SK-N-MC (cell line): Measurements from ENCODE around the gene BHLHE40.

Experiments used
- DNase-seq: peaks from one replicate; pipeline ENCODE4 v3.0.0-alpha.2; 2011; ENCODE audit warnings: low read depth, low spot score
- H3K27ac ChIP-seq: fragments of 200-600 bp; sonication (generic); 2 replicates; pipeline ENCODE4 v1.5.1; 2016; ENCODE audit warnings: mixed run types
- H3K36me3 ChIP-seq: fragments of 200-600 bp; sonication (generic); 2 replicates; pipeline ENCODE4 v1.6.1; 2017; ENCODE audit warnings: antibody characterized with exemption, low read length, mixed read lengths; ENCODE audit not compliant: insufficient read depth
- H3K4me3 ChIP-seq: fragments of 200-600 bp; sonication (generic); 2 replicates; pipeline ENCODE4 v1.5.1; 2016
- H3K9ac ChIP-seq: fragments of 200-600 bp; sonication (generic); 2 replicates; pipeline ENCODE4 v1.8.0; 2017; ENCODE audit warnings: mixed run types, mixed read lengths; ENCODE audit not compliant: insufficient read length
- H3K9me3 ChIP-seq: fragments of 200-600 bp; sonication (generic); 2 replicates; pipeline ENCODE4 v1.6.1; 2017; ENCODE audit warnings: low read depth, mild to moderate bottlenecking, antibody characterized with exemption, low read length, moderate library complexity, mixed read lengths
- EZH2 ChIP-seq: fragments of 200-600 bp; sonication (generic); IDR thresholded peaks from one replicate; pipeline ENCODE4 v1.6.1; 2017; ENCODE audit warnings: antibody characterized with exemption
- FOXP2 ChIP-seq: optimal IDR thresholded peaks from 2 replicates; pipeline ENCODE3; 2011; ENCODE audit warnings: mild to moderate bottlenecking, moderate library complexity; ENCODE audit not compliant: insufficient read depth; ENCODE audit errors: extremely low read length, control extremely low read depth
- POLR2AphosphoS5 ChIP-seq: IDR thresholded peaks from 2 replicates; pipeline ENCODE4 v1.6.1; 2012; ENCODE audit warnings: mild to moderate bottlenecking, low read depth, low read length, borderline replicate concordance

Gene BHLHE40

DNA sequence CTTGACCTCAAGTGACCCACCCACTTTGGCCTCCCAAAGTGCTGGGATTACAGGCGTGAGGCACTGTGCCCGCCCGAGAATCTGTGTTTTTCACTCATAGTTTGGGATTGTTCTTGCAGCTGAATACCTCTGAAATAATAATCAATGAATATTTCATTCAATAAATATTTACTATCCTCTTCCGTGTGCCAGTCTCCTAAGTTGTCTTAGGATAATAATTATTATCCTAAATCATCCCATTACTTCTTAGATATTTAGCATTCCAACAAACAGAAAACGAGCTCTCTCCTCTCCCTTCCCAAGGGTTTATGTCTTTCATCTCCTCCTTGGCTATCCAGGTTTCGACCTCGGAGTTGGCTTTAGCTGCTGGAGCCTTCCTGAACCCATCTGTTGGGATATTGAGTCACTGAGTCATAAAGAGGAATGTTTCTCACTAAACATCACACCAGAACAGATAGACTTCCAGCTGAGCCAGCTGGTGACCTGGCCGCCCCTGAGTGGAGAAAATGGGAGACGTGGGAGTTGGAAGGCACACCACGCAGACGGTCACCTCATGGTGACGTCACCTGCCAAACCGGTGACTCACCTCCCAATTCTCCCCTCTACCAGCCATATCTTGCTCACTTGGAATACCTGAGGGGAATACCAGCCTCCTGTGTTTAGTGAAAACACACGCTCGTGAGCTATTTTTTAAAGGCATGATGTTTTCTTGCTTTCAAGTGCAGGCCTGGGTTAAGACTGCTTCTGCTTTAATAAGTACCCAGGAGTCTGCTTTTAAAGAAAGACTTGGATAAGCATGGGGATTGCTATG lies 43.9 kb downstream of the BHLHE40 start:
- Histone ChIP-seq H3K27ac (no peak overlapping the region), H3K9ac (no peak overlapping the region), H3K36me3 (no peaks in the 10 kb centered on the region), H3K9me3 (no peaks in the 10 kb centered on the region), H3K4me3 (no peak overlapping the region)
- no peak for DNase-seq
- no peak for TF ChIP-seq POLR2AphosphoS5
- TF ChIP-seq EZH2, result no peak
- TF ChIP-seq FOXP2, result no peak

DNA sequence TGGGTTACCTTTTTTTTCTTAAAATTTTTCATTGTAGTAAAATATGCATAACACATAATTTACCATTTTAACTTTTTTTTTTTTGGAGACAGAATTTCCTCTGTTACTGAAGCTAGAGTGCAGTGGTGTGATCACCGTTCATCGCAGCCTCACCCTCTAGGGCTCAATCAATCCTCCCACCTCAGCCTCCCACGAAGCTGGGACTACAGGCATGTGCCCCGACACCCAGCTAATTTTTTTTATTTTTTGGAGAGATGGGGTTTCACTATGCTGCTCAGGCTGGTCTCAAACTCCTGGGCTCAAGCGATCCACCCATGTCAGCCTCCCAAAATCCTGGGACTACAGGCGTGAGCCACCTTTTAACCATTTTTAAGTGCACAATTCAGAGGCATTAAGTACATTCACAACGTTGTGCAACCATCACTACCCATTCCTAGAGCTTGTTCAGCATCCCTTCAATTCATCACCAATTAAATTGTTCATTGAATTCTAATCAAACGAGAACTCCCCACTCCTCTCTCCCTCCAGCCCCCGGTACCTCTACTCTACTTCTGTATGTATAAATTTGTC lies 44.6 kb downstream of the BHLHE40 start:
- TF ChIP-seq EZH2 (no peak), POLR2AphosphoS5 (no peak), FOXP2 (no peak)
- no peaks in the 10 kb centered on the region for H3K9me3 ChIP-seq
- H3K27ac ChIP-seq, result no peak overlapping the region
- no peaks in the 10 kb centered on the region for H3K36me3 ChIP-seq
- no peak overlapping the region for H3K9ac ChIP-seq
- no peak overlapping the region for H3K4me3 ChIP-seq
- no peak for DNase-seq

DNA sequence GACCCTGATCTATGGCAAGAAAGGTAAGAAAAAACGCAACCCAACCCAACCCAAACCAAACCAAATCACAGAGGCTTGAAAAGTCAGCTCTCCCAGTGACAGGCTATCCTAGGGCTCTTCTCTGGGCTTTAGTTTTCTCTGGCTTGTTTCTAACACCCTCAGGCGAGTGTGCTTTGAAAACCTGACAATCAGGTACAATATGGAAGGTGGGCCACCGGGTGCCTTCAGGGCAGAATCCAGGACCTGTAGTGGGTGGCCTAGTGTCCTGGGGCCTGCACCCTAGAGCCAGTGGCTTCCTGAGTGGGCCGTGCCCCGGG lies 46.8 kb downstream of the BHLHE40 start:
- no peak for DNase-seq
- no peak for TF ChIP-seq FOXP2
- TF ChIP-seq EZH2, result no peak
- no peak for TF ChIP-seq POLR2AphosphoS5
- H3K36me3 ChIP-seq, result no peaks in the 10 kb centered on the region
- no peaks in the 10 kb centered on the region for H3K9me3 ChIP-seq
- no peak overlapping the region for H3K9ac ChIP-seq
- H3K27ac ChIP-seq, result no peak overlapping the region
- no peak overlapping the region for H3K4me3 ChIP-seq

DNA sequence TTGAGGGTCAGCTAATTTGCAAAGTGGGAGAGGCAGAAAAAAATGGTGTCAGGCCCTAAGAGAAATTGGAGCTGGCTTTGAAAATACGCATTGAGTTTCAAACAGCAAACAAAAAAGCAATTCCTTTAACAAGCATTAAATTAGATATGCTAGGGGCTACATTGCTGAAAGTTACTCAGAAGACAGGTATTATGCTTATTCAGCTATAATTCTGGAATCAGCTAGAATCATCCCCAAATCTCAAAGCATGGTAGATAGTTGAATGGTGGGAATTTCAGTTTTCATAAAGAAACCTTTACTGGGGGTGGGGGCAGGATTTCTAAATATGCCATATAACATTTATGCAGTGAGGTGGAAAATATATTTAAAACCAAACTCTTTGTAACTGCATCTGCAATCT lies 50.5 kb downstream of the BHLHE40 start:
- Histone ChIP-seq H3K9ac (no peak overlapping the region), H3K4me3 (no peak overlapping the region), H3K27ac (no peak overlapping the region), H3K9me3 (no peaks in the 10 kb centered on the region), H3K36me3 (no peaks in the 10 kb centered on the region)
- no peak for TF ChIP-seq POLR2AphosphoS5
- no peak for TF ChIP-seq EZH2
- no peak for DNase-seq

DNA sequence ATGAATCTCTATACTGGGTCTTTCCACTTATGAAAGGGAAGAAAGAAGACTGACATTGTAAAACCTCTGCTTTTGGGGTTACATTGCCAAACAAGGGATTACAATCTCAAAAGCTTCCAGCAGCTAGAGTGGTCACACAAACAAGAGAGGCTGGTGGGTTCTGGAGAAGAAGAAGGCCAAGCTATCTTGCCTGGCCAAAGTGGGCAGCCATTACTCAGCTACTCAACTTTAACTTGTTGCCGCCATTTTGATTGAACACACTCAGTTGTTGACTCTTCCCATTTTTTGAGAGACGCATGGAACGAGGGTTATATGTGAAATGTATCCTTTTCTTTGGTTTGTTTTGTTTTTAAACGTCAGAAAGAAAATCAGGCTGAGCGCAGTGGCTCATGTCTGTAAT lies 50.9 kb downstream of the BHLHE40 start:
- Histone ChIP-seq H3K27ac (no peak overlapping the region), H3K4me3 (no peak overlapping the region), H3K9me3 (no peaks in the 10 kb centered on the region), H3K36me3 (no peaks in the 10 kb centered on the region), H3K9ac (no peak overlapping the region)
- DNase-seq, result no peak
- TF ChIP-seq POLR2AphosphoS5, result no peak
- no peak for TF ChIP-seq FOXP2
- TF ChIP-seq EZH2, result no peak

DNA sequence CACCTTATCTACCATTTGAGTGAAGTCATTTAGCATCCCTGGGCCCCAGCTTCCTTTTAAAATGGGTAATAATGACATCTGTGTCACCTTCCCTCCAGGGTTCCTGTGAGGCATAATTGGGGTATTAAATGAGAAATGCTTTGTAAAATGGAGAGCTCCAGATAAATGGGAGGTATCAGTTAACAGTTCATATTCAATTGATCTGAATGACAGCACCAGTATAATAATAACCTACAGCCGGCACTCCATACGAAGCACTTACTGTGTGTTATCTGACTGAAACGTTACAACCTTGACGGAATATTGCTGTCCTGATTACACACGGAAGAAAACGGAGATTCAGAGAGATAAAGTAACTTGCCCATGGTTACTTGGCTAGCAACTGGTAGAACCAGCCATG lies 53.6 kb downstream of the BHLHE40 start:
- no peak overlapping the region for H3K4me3 ChIP-seq
- no peaks in the 10 kb centered on the region for H3K9me3 ChIP-seq
- no peak overlapping the region for H3K9ac ChIP-seq
- no peak overlapping the region for H3K27ac ChIP-seq
- TF ChIP-seq FOXP2 (no peak), POLR2AphosphoS5 (no peak), EZH2 (no peak)
- no peak for DNase-seq
- no peaks in the 10 kb centered on the region for H3K36me3 ChIP-seq
